ENCODE data around the gene RPL19. TPM values are rescaled to one million over a fixed set of nuclear protein-coding genes. Genes with fewer than 3 reads are reported as not detected.
A peak's percentile ranks its signal among the peaks of the same experiment; 100 is the strongest.

RPL19 gene
- total RNA-seq, 1 experiment from 2014 or later, result 2,537 TPM

- no peak for DNase-seq (ENCODE audit: low read depth)
Measured at GRCh38 chr17:39171933-39172332, 28.1 kb upstream of the RPL19 start.

GRCh38 chr17:39173080-39173479, 27.0 kb upstream of the RPL19 start:
- DNase-seq (ENCODE audit: low read depth), result no peak

- no peak for DNase-seq (ENCODE audit: low read depth)
Measured at GRCh38 chr17:39173526-39174274, 26.4 kb upstream of the RPL19 start.

GRCh38 chr17:39174920-39175694, 25.0 kb upstream of the RPL19 start:
- DNase-seq (ENCODE audit: low read depth), result no peak

- DNase-seq (ENCODE audit: low read depth), result no peak
Measured at GRCh38 chr17:39175695-39176093, 24.4 kb upstream of the RPL19 start.

- no peak for DNase-seq (ENCODE audit: low read depth)
Measured at GRCh38 chr17:39177256-39177655, 22.8 kb upstream of the RPL19 start.

GRCh38 chr17:39178536-39178935, 21.5 kb upstream of the RPL19 start:
- peak; percentile 64 for DNase-seq (ENCODE audit: low read depth)

GRCh38 chr17:39181303-39181702, 18.8 kb upstream of the RPL19 start:
- DNase-seq (ENCODE audit: low read depth), result no peak

GRCh38 chr17:39183045-39183444, 17.0 kb upstream of the RPL19 start:
- no peak for DNase-seq (ENCODE audit: low read depth)

GRCh38 chr17:39183720-39184119, 16.4 kb upstream of the RPL19 start:
- no peak for DNase-seq (ENCODE audit: low read depth)

GRCh38 chr17:39186481-39187002, 13.5 kb upstream of the RPL19 start:
- DNase-seq (ENCODE audit: low read depth), result no peak

GRCh38 chr17:39187152-39187830, 12.8 kb upstream of the RPL19 start:
- DNase-seq (ENCODE audit: low read depth), result no peak

- no peak for DNase-seq (ENCODE audit: low read depth)
Measured at GRCh38 chr17:39191750-39192510, 8.2 kb upstream of the RPL19 start.

GRCh38 chr17:39192901-39193300, 7.2 kb upstream of the RPL19 start:
- DNase-seq (ENCODE audit: low read depth), result no peak

- DNase-seq (ENCODE audit: low read depth), result no peak
Measured at GRCh38 chr17:39193346-39193745, 6.7 kb upstream of the RPL19 start.

GRCh38 chr17:39194089-39194984, 5.7 kb upstream of the RPL19 start:
- DNase-seq (ENCODE audit: low read depth), result no peak

- no peak for DNase-seq (ENCODE audit: low read depth)
Measured at GRCh38 chr17:39194985-39195524, 5.0 kb upstream of the RPL19 start.

- DNase-seq (ENCODE audit: low read depth), result no peak
Measured at GRCh38 chr17:39195568-39196160, 4.4 kb upstream of the RPL19 start.

- DNase-seq (ENCODE audit: low read depth), result no peak
Measured at GRCh38 chr17:39196241-39196807, 3.8 kb upstream of the RPL19 start.
